A204.1 (cell line): ENCODE measurements around the gene PHKG1.
"Not testable (repeated sequence)": the region's sequence is repeated elsewhere in the genome, so short reads cannot be mapped to it uniquely, and the experiment has no call there.

Experiments
- FAIRE-seq: peaks from 2 replicates; lab custom pipeline; 2012; peaks lifted over from hg19 to GRCh38; lab: Jason Lieb, UNC

The PHKG1 gene

DNA sequence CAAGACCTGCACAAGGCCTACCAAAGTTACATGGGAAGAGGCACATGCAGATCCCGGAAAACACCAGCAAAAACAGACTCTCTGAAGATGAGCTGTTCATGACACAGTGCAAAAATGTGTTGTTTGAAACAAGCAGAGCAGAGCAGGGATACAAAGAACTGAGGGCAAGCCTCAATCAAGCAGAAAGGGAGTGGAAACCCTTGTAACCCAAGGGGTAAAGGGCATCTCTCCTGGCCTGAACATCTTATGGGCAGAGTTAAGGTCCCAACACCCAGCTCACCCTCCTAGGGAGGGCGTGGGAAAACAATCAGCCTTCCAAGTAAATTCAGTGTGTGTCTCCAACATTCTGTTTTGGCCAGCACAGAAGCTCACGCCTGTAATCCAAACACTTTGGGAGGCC is 52.0 kb downstream of the PHKG1 start:
- no peak for FAIRE-seq

DNA sequence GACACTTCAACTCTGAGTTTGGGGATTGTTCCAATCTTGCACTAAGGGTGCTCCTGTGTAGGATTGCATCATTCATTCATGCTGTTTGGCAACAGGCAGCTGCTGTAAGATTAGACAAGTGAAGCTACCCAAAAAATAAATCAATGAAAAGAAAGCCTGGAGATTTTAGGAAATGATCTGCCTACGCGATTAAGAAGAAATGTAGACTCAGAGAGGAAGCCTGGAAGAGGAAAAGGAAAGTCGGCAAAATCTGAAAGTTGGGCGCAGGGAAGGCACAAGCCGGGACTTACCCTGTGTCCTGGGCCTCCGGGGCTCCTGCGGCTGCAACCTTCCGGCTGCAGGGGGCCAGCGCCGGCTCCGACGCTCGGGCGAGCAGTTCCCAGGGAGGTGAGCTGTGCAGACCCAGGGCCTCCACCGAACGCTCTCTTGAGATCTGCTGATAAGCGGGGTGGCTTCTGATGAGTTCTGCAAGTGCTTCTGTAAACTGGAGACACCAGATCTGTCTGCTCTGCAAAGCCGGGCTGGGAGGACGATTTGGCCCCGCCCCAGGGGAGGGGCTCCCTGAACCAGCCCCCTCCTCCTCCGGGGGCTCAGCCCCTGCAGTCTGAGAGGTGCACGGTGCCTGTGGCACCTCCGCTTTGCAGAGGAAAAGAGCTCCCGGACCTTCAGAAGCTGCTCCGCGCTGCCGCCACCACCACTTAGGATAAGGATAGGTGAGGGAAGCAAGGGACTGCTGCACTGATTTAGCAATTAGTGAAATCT is 58.9 kb downstream of the PHKG1 start:
- FAIRE-seq, result no peak

DNA sequence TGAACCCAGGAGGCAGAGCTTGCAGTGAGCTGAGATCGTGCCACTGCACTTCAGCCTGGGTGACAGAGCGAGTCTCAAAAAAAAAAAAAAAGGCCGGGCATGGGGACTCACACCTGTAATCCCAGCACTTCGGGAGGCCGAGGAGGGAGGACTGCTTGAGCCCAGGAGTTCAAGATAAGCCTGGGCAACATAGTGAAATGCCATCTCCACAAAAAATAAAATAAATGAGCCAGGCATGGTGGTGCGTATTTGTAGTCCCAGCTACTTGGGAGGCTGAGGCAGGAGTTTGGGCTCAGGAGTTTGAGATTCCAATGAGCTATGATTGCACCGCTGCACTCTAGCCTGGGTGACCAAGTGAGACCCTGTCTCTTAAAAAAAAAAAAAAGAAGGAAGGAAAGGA is 60.2 kb downstream of the PHKG1 start:
- FAIRE-seq, result not testable (repeated sequence)

DNA sequence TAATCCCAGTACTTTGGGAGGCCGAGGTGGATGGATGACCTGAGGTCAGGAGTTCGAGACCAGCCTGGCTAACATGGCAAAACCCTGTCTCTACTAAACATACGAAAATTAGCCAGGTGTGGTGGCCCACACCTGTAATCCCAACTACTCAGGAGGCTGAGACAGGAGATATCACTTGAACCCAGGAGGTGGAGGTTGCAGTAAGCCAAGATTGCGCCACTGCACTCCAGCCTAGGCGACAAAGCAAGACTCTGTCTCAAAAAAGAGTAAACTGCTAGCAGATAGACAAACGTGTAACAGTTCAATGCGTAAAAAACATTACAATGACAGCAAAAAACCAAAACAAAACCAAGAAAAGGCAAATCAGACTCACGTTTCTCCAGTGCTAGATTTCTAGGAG is 61.2 kb downstream of the PHKG1 start:
- FAIRE-seq, result not testable (repeated sequence)

DNA sequence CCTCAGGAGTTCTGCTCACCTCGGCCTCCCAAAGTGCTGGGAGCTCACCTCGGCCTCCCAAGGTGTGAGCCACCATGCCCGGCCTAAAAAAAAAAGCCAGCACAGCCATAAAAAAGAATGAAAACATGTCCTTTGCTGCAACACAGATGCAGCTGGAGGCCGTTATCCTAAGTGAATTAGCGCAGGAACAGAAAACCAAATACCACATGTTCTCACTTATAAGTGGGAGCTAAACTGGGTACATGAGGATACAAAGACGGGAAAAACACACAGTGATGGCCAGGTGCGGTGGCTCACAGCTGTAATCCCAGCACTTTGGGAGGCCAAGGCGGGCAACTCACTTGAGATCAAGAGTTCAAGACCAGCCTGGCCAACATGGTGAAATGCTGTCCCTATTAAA is 62.4 kb downstream of the PHKG1 start:
- no peak for FAIRE-seq
